ENCODE results near the gene OTUD1. TPM values are rescaled to one million over a fixed set of nuclear protein-coding genes. Genes with fewer than 3 reads are reported as not detected.

Gene OTUD1
- total RNA-seq, 6 experiments from 2014 or later: 3.6 to 4.9 (median 4.0) TPM

DNA sequence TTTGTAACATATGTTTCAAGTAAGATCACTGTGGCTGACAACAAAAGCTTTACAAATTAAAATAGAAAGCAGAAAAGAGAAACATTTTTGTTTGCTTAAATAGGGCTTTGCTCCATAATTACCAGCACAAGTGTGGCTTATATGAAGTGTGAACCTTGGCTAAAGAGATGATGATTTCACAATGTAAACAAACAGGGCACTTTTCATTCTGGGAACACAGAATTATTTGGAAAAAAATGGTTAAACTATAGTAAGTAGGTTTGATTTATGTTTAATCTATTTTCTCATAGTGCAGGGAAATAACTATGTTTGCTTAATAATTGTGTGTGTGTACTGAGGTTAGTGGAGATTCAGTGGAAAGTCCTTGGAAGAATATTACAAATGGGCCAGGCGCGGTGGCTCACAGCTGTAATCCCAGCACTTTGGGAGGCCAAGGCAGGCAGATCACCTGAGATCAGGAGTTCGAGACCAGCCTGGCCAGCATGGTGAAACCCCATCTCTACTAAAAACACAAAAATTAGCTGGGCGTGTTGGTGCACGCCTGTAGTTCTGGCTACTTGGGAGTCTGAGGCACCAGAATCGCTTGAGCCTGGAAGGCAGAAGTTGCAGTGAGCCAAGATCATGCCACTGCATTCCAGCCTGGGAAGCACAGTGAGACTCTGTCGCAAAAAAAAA is 19.1 kb upstream of the OTUD1 start:
- Mint-ChIP-seq H3K4me3 (no peak overlapping the region), H3K27me3 (ENCODE audit: insufficient read depth) (peaks cover 3% of the 10 kb centered on the region; the same call in 1 of the 2 replicates), H3K4me1 (ENCODE audit: low read depth) (no peaks in the 10 kb centered on the region), H3K27ac (no peak overlapping the region), H3K36me3 (ENCODE audit: low read depth) (no peaks in the 10 kb centered on the region), H3K9me3 (no peaks in the 10 kb centered on the region)
- TF ChIP-seq, protein P1, sequence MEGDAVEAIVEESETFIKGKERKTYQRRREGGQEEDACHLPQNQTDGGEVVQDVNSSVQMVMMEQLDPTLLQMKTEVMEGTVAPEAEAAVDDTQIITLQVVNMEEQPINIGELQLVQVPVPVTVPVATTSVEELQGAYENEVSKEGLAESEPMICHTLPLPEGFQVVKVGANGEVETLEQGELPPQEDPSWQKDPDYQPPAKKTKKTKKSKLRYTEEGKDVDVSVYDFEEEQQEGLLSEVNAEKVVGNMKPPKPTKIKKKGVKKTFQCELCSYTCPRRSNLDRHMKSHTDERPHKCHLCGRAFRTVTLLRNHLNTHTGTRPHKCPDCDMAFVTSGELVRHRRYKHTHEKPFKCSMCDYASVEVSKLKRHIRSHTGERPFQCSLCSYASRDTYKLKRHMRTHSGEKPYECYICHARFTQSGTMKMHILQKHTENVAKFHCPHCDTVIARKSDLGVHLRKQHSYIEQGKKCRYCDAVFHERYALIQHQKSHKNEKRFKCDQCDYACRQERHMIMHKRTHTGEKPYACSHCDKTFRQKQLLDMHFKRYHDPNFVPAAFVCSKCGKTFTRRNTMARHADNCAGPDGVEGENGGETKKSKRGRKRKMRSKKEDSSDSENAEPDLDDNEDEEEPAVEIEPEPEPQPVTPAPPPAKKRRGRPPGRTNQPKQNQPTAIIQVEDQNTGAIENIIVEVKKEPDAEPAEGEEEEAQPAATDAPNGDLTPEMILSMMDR (IDR thresholded peaks at IDR 0.05): no peak
- no peak for DNase-seq

GRCh38 chr10:23421397-23421796 is 17.5 kb upstream of the OTUD1 start:
- H3K4me3 Mint-ChIP-seq: no peak overlapping the region
- TF ChIP-seq, protein P1 (IDR thresholded peaks at IDR 0.05): no peak
- no peaks in the 10 kb centered on the region for H3K36me3 Mint-ChIP-seq (ENCODE audit: low read depth)
- DNase-seq: no peak
- no peaks in the 10 kb centered on the region for H3K4me1 Mint-ChIP-seq (ENCODE audit: low read depth)
- no peaks in the 10 kb centered on the region for H3K9me3 Mint-ChIP-seq
- H3K27me3 Mint-ChIP-seq (ENCODE audit: insufficient read depth): no peaks in the 10 kb centered on the region
- H3K27ac Mint-ChIP-seq: no peak overlapping the region

- no peak overlapping the region for H3K4me3 Mint-ChIP-seq
- TF ChIP-seq, protein P1 (IDR thresholded peaks at IDR 0.05): no peak
- H3K4me1 Mint-ChIP-seq (ENCODE audit: low read depth): no peaks in the 10 kb centered on the region
- no peak overlapping the region for H3K27ac Mint-ChIP-seq
- H3K36me3 Mint-ChIP-seq (ENCODE audit: low read depth): no peaks in the 10 kb centered on the region
- no peaks in the 10 kb centered on the region; the same call in 1 of the 2 replicates for H3K27me3 Mint-ChIP-seq (ENCODE audit: insufficient read depth)
- no peak for DNase-seq
- H3K9me3 Mint-ChIP-seq: no peaks in the 10 kb centered on the region
Measured at GRCh38 chr10:23422003-23422411, 16.9 kb upstream of the OTUD1 start.

DNA sequence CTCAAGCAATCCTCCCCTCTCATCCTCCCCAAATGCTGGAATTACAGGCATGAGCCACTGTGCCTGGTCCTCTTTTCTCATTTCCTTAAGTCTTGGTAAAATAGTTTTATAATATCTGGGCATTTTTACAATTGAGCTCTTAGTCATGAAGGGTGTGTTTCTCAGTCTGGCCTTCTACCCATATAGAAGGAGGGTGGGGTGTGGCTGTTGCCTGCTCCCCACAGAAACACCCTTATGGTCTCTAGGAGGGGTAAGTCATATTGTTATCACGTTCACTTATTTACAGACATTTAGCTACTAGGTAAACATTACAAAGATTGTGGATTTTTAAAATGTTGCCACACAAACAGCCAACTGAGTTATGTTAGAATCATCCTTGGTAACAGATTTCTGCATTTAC is 6.7 kb upstream of the OTUD1 start:
- Mint-ChIP-seq H3K9me3 (no peaks in the 10 kb centered on the region), H3K4me3 (no peak overlapping the region), H3K27me3 (ENCODE audit: insufficient read depth) (peaks cover 12% of the 10 kb centered on the region), H3K36me3 (ENCODE audit: low read depth) (no peaks in the 10 kb centered on the region), H3K27ac (no peak overlapping the region), H3K4me1 (ENCODE audit: low read depth) (no peaks in the 10 kb centered on the region; the same call in 1 of the 2 replicates)
- TF ChIP-seq, protein P1 (IDR thresholded peaks at IDR 0.05): no peak
- no peak for DNase-seq

- no peak for DNase-seq
- no peaks in the 10 kb centered on the region for H3K36me3 Mint-ChIP-seq (ENCODE audit: low read depth)
- no peak overlapping the region for H3K27ac Mint-ChIP-seq
- no peak overlapping the region for H3K4me3 Mint-ChIP-seq
- H3K9me3 Mint-ChIP-seq: no peaks in the 10 kb centered on the region
- H3K4me1 Mint-ChIP-seq (ENCODE audit: low read depth): no peaks in the 10 kb centered on the region; the same call in 1 of the 2 replicates
- peaks cover 9% of the 10 kb centered on the region for H3K27me3 Mint-ChIP-seq (ENCODE audit: insufficient read depth)
- TF ChIP-seq, protein P1 (IDR thresholded peaks at IDR 0.05): no peak
Measured at GRCh38 chr10:23432639-23433038, 6.2 kb upstream of the OTUD1 start.

All from HFFc6 (cell line).